Measurements from ENCODE around the gene RASSF3. TPM values are rescaled to one million over a fixed set of nuclear protein-coding genes. Genes with fewer than 3 reads are reported as not detected.
A peak's percentile ranks its signal among the peaks of the same experiment; 100 is the strongest.

Gene RASSF3
- total RNA-seq, 4 donors from 2014 or later: 14.7 to 18.3 (median 16.7) TPM

DNA sequence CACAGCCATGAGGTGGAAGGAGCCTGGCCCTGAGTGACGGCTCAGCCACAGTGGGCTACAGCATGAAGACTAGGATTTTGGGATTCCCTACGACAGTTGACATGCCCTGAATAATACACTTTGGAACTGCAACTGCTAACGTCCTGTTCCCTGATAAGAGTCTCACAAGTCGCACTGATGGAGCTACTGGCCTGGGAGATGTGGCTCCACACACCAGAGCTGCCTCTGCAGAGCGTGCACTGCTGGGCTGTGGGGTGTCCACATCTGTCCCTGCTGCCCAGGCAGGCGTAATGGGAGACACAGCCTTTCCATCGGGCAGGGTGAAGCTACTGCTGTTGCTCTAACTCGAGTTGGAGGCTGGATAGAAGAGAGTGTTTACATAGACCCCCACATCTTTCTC lies 42.7 kb upstream of the RASSF3 start:
- H3K9me3 ChIP-seq: no peaks in the 10 kb centered on the region
- H3K36me3 ChIP-seq: no peaks in the 10 kb centered on the region
- H3K4me1 ChIP-seq: peaks cover 0 to 34% (median 4%) of the 10 kb centered on the region in 4 donors
- H3K27me3 ChIP-seq: no peaks in the 10 kb centered on the region
- TF ChIP-seq EP300 (IDR thresholded peaks at IDR 0.05) (no peak), POLR2A (IDR thresholded peaks at IDR 0.05) (no peak)
- TF ChIP-seq, protein P1, sequence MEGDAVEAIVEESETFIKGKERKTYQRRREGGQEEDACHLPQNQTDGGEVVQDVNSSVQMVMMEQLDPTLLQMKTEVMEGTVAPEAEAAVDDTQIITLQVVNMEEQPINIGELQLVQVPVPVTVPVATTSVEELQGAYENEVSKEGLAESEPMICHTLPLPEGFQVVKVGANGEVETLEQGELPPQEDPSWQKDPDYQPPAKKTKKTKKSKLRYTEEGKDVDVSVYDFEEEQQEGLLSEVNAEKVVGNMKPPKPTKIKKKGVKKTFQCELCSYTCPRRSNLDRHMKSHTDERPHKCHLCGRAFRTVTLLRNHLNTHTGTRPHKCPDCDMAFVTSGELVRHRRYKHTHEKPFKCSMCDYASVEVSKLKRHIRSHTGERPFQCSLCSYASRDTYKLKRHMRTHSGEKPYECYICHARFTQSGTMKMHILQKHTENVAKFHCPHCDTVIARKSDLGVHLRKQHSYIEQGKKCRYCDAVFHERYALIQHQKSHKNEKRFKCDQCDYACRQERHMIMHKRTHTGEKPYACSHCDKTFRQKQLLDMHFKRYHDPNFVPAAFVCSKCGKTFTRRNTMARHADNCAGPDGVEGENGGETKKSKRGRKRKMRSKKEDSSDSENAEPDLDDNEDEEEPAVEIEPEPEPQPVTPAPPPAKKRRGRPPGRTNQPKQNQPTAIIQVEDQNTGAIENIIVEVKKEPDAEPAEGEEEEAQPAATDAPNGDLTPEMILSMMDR (IDR thresholded peaks at IDR 0.05): no peak
- DNase-seq (ENCODE audit: low spot score in 2 of 2): no peak
- whole genome bisulfite sequencing, 2 donors: 88 to 93% methylated on average over 8 of the region's 8 CpGs
- no peak overlapping the region for H3K27ac ChIP-seq
- no peak overlapping the region for H3K4me3 ChIP-seq

- 82 to 85% methylated on average over 6 of the region's 6 CpGs for WGBS, 2 donors
- DNase-seq (ENCODE audit: low spot score in 2 of 2): no peak
- H3K27me3 ChIP-seq: no peaks in the 10 kb centered on the region
Measured at GRCh38 chr12:64568298-64568697, 42.0 kb upstream of the RASSF3 start.

DNA sequence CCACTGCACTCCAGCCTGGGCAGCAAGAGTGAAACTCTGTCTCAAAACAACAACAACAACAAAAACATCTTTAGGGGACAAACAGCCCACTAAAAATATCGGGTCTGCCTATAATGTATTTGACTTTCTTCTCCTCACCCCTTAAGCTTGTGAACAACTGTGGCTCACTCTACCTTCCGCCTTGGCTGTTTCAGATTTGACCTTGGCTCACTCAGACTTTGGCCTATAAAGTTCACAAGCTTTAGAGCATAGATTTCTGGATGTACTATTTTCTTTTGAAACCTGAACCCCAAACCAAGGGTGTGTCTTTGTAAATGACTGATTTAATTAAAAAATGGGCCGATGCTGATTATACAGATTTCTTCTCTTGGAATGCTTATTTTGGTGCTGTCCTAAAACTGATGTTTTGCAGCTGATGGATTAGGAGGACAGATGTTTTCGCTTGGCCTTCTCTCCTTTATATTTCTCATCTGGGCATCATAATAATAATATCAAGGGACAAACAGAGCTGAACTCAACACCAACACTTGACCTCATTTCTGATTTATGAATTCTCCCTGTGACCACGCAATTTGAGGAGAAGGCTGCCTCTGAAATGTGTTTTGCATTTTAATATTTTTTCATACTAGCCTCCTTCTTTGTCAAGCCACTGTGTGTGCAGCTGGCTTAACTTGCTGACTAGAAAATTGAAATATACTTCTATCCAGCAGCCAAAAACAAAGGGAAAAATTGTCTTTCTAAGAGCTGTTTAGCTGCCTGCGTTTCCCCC lies 40.2 kb upstream of the RASSF3 start:
- 38 to 41% methylated on average over 6 of the region's 6 CpGs for WGBS, 2 donors
- Histone ChIP-seq H3K9me3 (peaks cover 0 to 9% (median 4%) of the 10 kb centered on the region in 4 donors), H3K27ac (peak overlapping the region in 2 of 4 donors; percentile 40 to 41), H3K27me3 (no peaks in the 10 kb centered on the region), H3K4me1 (peaks cover 0 to 34% (median 4%) of the 10 kb centered on the region in 4 donors), H3K36me3 (no peaks in the 10 kb centered on the region), H3K4me3 (no peak overlapping the region)
- TF ChIP-seq POLR2A (IDR thresholded peaks at IDR 0.05): no peak
- TF ChIP-seq EP300 (IDR thresholded peaks at IDR 0.05): no peak
- TF ChIP-seq, protein P1 (IDR thresholded peaks at IDR 0.05): no peak
- no peak for DNase-seq (ENCODE audit: low spot score in 2 of 2)

More at GRCh38 chr12:64568298-64568697, 42.0 kb upstream of the RASSF3 start:
- Histone ChIP-seq H3K9me3 (no peaks in the 10 kb centered on the region), H3K4me1 (peaks cover 0 to 34% (median 4%) of the 10 kb centered on the region in 4 donors), H3K36me3 (no peaks in the 10 kb centered on the region), H3K27ac (no peak overlapping the region), H3K4me3 (no peak overlapping the region)
- TF ChIP-seq, protein P1 (IDR thresholded peaks at IDR 0.05): no peak
- TF ChIP-seq EP300 (IDR thresholded peaks at IDR 0.05): no peak
- no peak for TF ChIP-seq POLR2A (IDR thresholded peaks at IDR 0.05)

DNA sequence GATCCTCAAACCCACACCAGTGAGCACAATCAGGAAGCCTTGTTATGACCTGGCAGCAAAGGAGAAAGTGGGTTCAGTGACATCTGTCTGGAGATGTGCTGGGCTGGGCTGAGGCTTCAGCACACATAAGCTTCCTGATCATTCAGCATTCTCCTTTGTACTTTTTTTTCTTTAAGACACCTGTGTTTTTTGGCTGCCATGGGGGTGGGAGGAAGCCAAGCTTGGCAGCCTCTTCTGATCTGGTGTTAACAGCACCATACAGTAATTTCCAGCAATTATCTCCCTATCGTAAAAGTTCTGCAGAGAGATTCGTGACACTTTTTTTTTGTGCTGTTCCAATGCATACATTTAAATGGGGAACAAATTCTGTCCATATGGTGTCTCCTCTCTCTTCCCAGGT lies 38.9 kb upstream of the RASSF3 start:
- peaks cover 0 to 34% (median 4%) of the 10 kb centered on the region in 4 donors for H3K4me1 ChIP-seq
- peaks cover 0 to 17% (median 5%) of the 10 kb centered on the region in 4 donors for H3K9me3 ChIP-seq
- no peak overlapping the region for H3K27ac ChIP-seq
- DNase-seq (ENCODE audit: low spot score in 2 of 2): no peak
- no peaks in the 10 kb centered on the region for H3K36me3 ChIP-seq
- WGBS, 2 donors: 48 to 53% methylated on average over 2 of the region's 2 CpGs
- TF ChIP-seq EP300 (IDR thresholded peaks at IDR 0.05): no peak
- TF ChIP-seq, protein P1 (IDR thresholded peaks at IDR 0.05): no peak
- TF ChIP-seq POLR2A (IDR thresholded peaks at IDR 0.05): no peak
- H3K4me3 ChIP-seq: no peak overlapping the region
- no peaks in the 10 kb centered on the region for H3K27me3 ChIP-seq

DNA sequence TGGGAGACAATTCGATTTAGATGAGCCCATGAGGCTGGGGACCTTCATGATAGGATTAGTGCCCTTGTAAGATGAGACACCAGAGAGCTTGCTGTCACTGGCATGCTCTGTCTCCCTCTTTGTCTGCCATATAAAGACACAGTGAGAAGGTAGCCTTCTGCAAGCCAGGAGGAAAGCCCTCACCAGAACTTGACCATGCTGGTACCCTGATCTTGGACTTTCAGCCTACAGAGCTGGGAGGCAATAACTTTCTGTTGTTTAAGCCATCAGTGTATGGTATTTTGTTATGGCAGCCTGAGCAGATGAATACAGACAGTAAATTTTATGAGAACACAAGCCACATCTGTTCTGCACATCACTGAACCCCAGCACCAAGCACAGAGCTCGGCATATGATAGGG lies 38.1 kb upstream of the RASSF3 start:
- Histone ChIP-seq H3K4me3 (no peak overlapping the region), H3K4me1 (peaks cover 0 to 34% (median 4%) of the 10 kb centered on the region in 4 donors), H3K36me3 (no peaks in the 10 kb centered on the region), H3K9me3 (peaks cover 0 to 17% (median 5%) of the 10 kb centered on the region in 4 donors), H3K27me3 (no peaks in the 10 kb centered on the region), H3K27ac (no peak overlapping the region)
- TF ChIP-seq EP300 (IDR thresholded peaks at IDR 0.05) (no peak), POLR2A (IDR thresholded peaks at IDR 0.05) (no peak)
- TF ChIP-seq, protein P1 (IDR thresholded peaks at IDR 0.05): no peak
- DNase-seq (ENCODE audit: low spot score in 2 of 2): no peak
- 90 to 91% methylated on average over 2 of the region's 2 CpGs for whole genome bisulfite sequencing, 2 donors
